Transverse colon (tissue), 4 donors: ENCODE data around the gene FAM171A1. TPM values are rescaled to one million over a fixed set of nuclear protein-coding genes. Genes with fewer than 3 reads are reported as not detected.

ENCODE experiments used
- DNase-seq: peaks from one replicate; pipeline ENCODE4 v3.0.0-alpha.2; 2019
- H3K27ac ChIP-seq, 4 donors: fragments of 200-600 bp; sonication (generic); 2 replicates each; pipeline ENCODE4 v1.5.1; 2016 to 2018; ENCODE audit warnings: inconsistent platforms in 4 of 4
- H3K27me3 ChIP-seq: fragments of 200-600 bp; sonication (generic); 2 replicates; pipeline ENCODE4 v1.5.1; 2017; ENCODE audit warnings: inconsistent platforms
- H3K36me3 ChIP-seq, 4 donors: fragments of 200-600 bp; sonication (generic); 2 replicates each; pipeline ENCODE4 v1.5.1; 2017 to 2019; ENCODE audit warnings: inconsistent platforms in 4 of 4
- H3K4me1 ChIP-seq, 4 donors: fragments of 200-600 bp; sonication (generic); 2 replicates each; pipeline ENCODE4 v1.5.1; 2017 to 2020; ENCODE audit warnings: inconsistent platforms in 4 of 4
- H3K4me3 ChIP-seq, 4 donors: fragments of 200-600 bp; sonication (generic); 1 replicate in 1 of 4; 2 replicates in 3 of 4; pipeline versions ENCODE4 v1.5.1 to v1.6.1; 2017 to 2019; ENCODE audit warnings: inconsistent platforms in 4 of 4
- H3K9me3 ChIP-seq, 2 donors: fragments of 200-600 bp; sonication (generic); 2 replicates each; pipeline ENCODE4 v1.5.1; 2017 to 2019; ENCODE audit warnings: inconsistent platforms in 2 of 2
- CTCF ChIP-seq, 5 experiments: fragments of 200-600 bp in 3 of 5; fragments of 450-650 bp in 2 of 5; sonication (generic) in 3 of 5; IDR thresholded peaks; 1 replicate in 2 of 5; 2 replicates in 3 of 5; pipeline ENCODE4 v1.5.1; 2016 to 2017; ENCODE audit warnings: antibody characterized with exemption in 5 of 5, inconsistent platforms in 3 of 5, mild to moderate bottlenecking in 2 of 5, moderate library complexity in 1 of 5
- EP300 ChIP-seq: sonication (generic); formaldehyde crosslinking; IDR thresholded peaks from one replicate; pipeline ENCODE4 v1.6.1; 2017; ENCODE audit warnings: antibody characterized with exemption, low read depth
- POLR2A ChIP-seq: fragments of 450-650 bp; IDR thresholded peaks from one replicate; pipeline ENCODE4 v1.6.1; 2016; ENCODE audit warnings: antibody characterized with exemption, mild to moderate bottlenecking, moderate library complexity
- POLR2AphosphoS5 ChIP-seq, 3 donors: sonication (generic); formaldehyde crosslinking; IDR thresholded peaks; one replicate each; pipeline ENCODE4 v1.6.1; 2016; ENCODE audit warnings: antibody characterized with exemption in 3 of 3
- WGBS, 2 donors: methylation state at CpG; one replicate each; pipeline ENCODE4 v1.1.5; 2018; ENCODE audit warnings: low coverage in 1 of 2; 5-methylcytosine and 5-hydroxymethylcytosine counted together
- in situ Hi-C, 4 donors: fragments of 200-750 bp; cut with MboI; loops; one replicate each; pipeline versions ENCODE4 v1.15.0 to v1.15.1; 2017; ENCODE audit warnings: low sequenced_read_pairs in 3 of 4, low pct_ligation_motif_present in 1 of 4, low pct_unique_long_range_greater_than_20kb in 1 of 4
- intact Hi-C: fragments of 100-400 bp; cut with DNase I; formaldehyde crosslinking; loops from one replicate; pipeline ENCODE4 v1.15.1; 2023; ENCODE audit warnings: low total_unique reads
- total RNA-seq, 4 donors: library from RNA; depleted of rRNA; stranded (reverse); fragments of >200 nt; gene quantifications; one replicate each; pipeline ENCODE4 v1.1.0, GENCODE V29; 2016

FAM171A1 gene
- total RNA-seq, 4 donors from 2014 or later = 29.2 to 42.2 (median 38.2) TPM

- Histone ChIP-seq H3K27me3 (no peaks in the 10 kb centered on the region), H3K36me3 (no peaks in the 10 kb centered on the region), H3K27ac (no peak overlapping the region), H3K4me3 (no peak overlapping the region), H3K4me1 (peaks cover 0 to 6% (median 0%) of the 10 kb centered on the region in 4 donors), H3K9me3 (no peaks in the 10 kb centered on the region)
- TF ChIP-seq CTCF (IDR thresholded peaks at IDR 0.05) (no peak), EP300 (no peak), POLR2A (no peak), POLR2AphosphoS5 (IDR thresholded peaks at IDR 0.05) (no peak)
- intact Hi-C loops = no loop called here
- in situ Hi-C loops = loop anchor here in 2 of 4 donors (10.0 to 25.0 kb wide), 3 partner anchors 114 to 166 kb away; no protein-coding TSS in a partner anchor
- no peak for DNase-seq
- WGBS, 2 donors = 84% methylated on average over 5 of the region's 5 CpGs; no CpG with 5 or more reads in 1 of the 2 donors
Observed at GRCh38 chr10:15378569-15378968, 7.5 kb upstream of the FAM171A1 start.

GRCh38 chr10:15374566-15374965, 3.5 kb upstream of the FAM171A1 start:
- intact Hi-C loops = no loop called here
- H3K4me1 ChIP-seq = peaks cover 0 to 5% (median 4%) of the 10 kb centered on the region in 4 donors
- H3K4me3 ChIP-seq = no peak overlapping the region
- WGBS, 2 donors = 10 to 17% methylated on average over 1 of the region's 1 CpG
- no peaks in the 10 kb centered on the region for H3K9me3 ChIP-seq
- DNase-seq = no peak
- no peaks in the 10 kb centered on the region for H3K27me3 ChIP-seq
- in situ Hi-C loops = loop anchor here in 2 of 4 donors (10.0 to 25.0 kb wide), 3 partner anchors 110 to 160 kb away; no protein-coding TSS in a partner anchor
- no peaks in the 10 kb centered on the region for H3K36me3 ChIP-seq
- no peak for TF ChIP-seq CTCF (IDR thresholded peaks at IDR 0.05)
- no peak for TF ChIP-seq EP300
- no peak for TF ChIP-seq POLR2AphosphoS5 (IDR thresholded peaks at IDR 0.05)
- TF ChIP-seq POLR2A = no peak
- no peak overlapping the region for H3K27ac ChIP-seq

- Histone ChIP-seq H3K9me3 (no peaks in the 10 kb centered on the region), H3K4me3 (no peak overlapping the region), H3K27ac (no peak overlapping the region), H3K27me3 (no peaks in the 10 kb centered on the region), H3K4me1 (peaks cover 0 to 8% (median 7%) of the 10 kb centered on the region in 4 donors), H3K36me3 (no peaks in the 10 kb centered on the region)
- in situ Hi-C loops = loop anchor here in 2 of 4 donors (10.0 to 25.0 kb wide), 3 partner anchors 109 to 159 kb away; no protein-coding TSS in a partner anchor
- intact Hi-C loops = no loop called here
- 52 to 57% methylated on average over 3 of the region's 3 CpGs for WGBS, 2 donors
- DNase-seq = no peak
- no peak for TF ChIP-seq EP300
- TF ChIP-seq POLR2A = no peak
- TF ChIP-seq POLR2AphosphoS5 (IDR thresholded peaks at IDR 0.05) = no peak
- TF ChIP-seq CTCF (IDR thresholded peaks at IDR 0.05) = no peak
Observed at GRCh38 chr10:15374156-15374555, 3.1 kb upstream of the FAM171A1 start.

GRCh38 chr10:15373199-15373598, 2.1 kb upstream of the FAM171A1 start:
- in situ Hi-C loops = loop anchor here in 2 of 4 donors (10.0 to 25.0 kb wide), 3 partner anchors 108 to 158 kb away; no protein-coding TSS in a partner anchor
- intact Hi-C loops = no loop called here
- no peaks in the 10 kb centered on the region for H3K9me3 ChIP-seq
- TF ChIP-seq EP300 = no peak
- TF ChIP-seq CTCF (IDR thresholded peaks at IDR 0.05) = no peak
- no peak for TF ChIP-seq POLR2AphosphoS5 (IDR thresholded peaks at IDR 0.05)
- TF ChIP-seq POLR2A = no peak
- peaks cover 0 to 15% (median 14%) of the 10 kb centered on the region in 4 donors for H3K4me1 ChIP-seq
- H3K27ac ChIP-seq = no peak overlapping the region
- no peak for DNase-seq
- WGBS, 2 donors = 81% methylated on average over 2 of the region's 2 CpGs; no CpG with 5 or more reads in 1 of the 2 donors
- no peaks in the 10 kb centered on the region for H3K36me3 ChIP-seq
- no peak overlapping the region for H3K4me3 ChIP-seq
- no peaks in the 10 kb centered on the region for H3K27me3 ChIP-seq
